Right atrium auricular region (tissue), 2 donors: Measurements from ENCODE around the gene YIPF3. TPM values are rescaled to one million over a fixed set of nuclear protein-coding genes. Genes with fewer than 3 reads are reported as not detected.
A peak's percentile ranks its signal among the peaks of the same experiment; 100 is the strongest.

Source experiments
- DNase-seq: peaks from one replicate; pipeline ENCODE4 v3.0.0-alpha.2; 2019; ENCODE audit warnings: low spot score
- H3K27ac ChIP-seq, 2 donors: fragments of 200-600 bp; sonication (generic); 1 replicate in 1 of 2; 2 replicates in 1 of 2; pipeline ENCODE4 v1.5.1; 2016 to 2019
- H3K27me3 ChIP-seq, 2 donors: fragments of 200-600 bp; sonication (generic); one replicate each; pipeline versions ENCODE4 v1.5.1 to v1.6.0; 2017 to 2019
- H3K36me3 ChIP-seq: fragments of 200-600 bp; sonication (generic); one replicate; pipeline ENCODE4 v1.5.1; 2016
- H3K4me1 ChIP-seq, 2 donors: fragments of 200-600 bp; sonication (generic); one replicate each; pipeline versions ENCODE4 v1.5.1 to v1.6.0; 2017 to 2019
- H3K4me3 ChIP-seq, 2 donors: fragments of 200-600 bp; sonication (generic); 1 replicate in 1 of 2; 2 replicates in 1 of 2; pipeline ENCODE4 v1.5.1; 2017 to 2019; ENCODE audit warnings: mild to moderate bottlenecking in 1 of 2, moderate library complexity in 1 of 2
- H3K9me3 ChIP-seq, 2 donors: fragments of 200-600 bp; sonication (generic); one replicate each; pipeline ENCODE4 v1.5.1; 2019
- CTCF ChIP-seq, 2 donors: fragments of 200-600 bp; sonication (generic); IDR thresholded peaks; one replicate each; pipeline ENCODE4 v1.5.1; 2019; ENCODE audit warnings: antibody characterized with exemption in 2 of 2
- total RNA-seq, 2 donors: library from RNA; depleted of rRNA; stranded (reverse); fragments of >200 nt; gene quantifications; one replicate each; pipeline ENCODE4 v1.1.0, GENCODE V29; 2016

Gene YIPF3
- total RNA-seq, 2 donors from 2014 or later, result 84.0 to 103 TPM

GRCh38 chr6:43476746-43477145 lies 40.0 kb downstream of the YIPF3 start:
- peak overlapping the region; percentile 81 to 82 for H3K27ac ChIP-seq
- no peaks in the 10 kb centered on the region for H3K36me3 ChIP-seq
- peak overlapping the region in 1 of 2 donors; percentile 73 for H3K4me3 ChIP-seq
- no peaks in the 10 kb centered on the region for H3K27me3 ChIP-seq
- TF ChIP-seq CTCF (IDR thresholded peaks at IDR 0.05), result no peak
- H3K9me3 ChIP-seq, result no peaks in the 10 kb centered on the region
- peaks cover 0 to 19% of the 10 kb centered on the region in 2 donors for H3K4me1 ChIP-seq
- no peak for DNase-seq

- Histone ChIP-seq H3K4me3 (no peak overlapping the region), H3K4me1 (peaks cover 0 to 19% of the 10 kb centered on the region in 2 donors), H3K9me3 (no peaks in the 10 kb centered on the region), H3K27me3 (no peaks in the 10 kb centered on the region), H3K36me3 (no peaks in the 10 kb centered on the region), H3K27ac (no peak overlapping the region)
- no peak for DNase-seq
- TF ChIP-seq CTCF (IDR thresholded peaks at IDR 0.05), result no peak
These were observed 41.2 kb downstream of the YIPF3 start for GRCh38 chr6:43475516-43475915.

- no peak overlapping the region for H3K27ac ChIP-seq
These were observed 44.2 kb downstream of the YIPF3 start for GRCh38 chr6:43472515-43472914.

GRCh38 chr6:43471399-43471798 lies 45.3 kb downstream of the YIPF3 start:
- peaks cover 0 to 7% of the 10 kb centered on the region in 2 donors for H3K4me1 ChIP-seq
- H3K27ac ChIP-seq, result no peak overlapping the region
- H3K27me3 ChIP-seq, result no peaks in the 10 kb centered on the region
- no peak overlapping the region for H3K4me3 ChIP-seq
- no peak for TF ChIP-seq CTCF (IDR thresholded peaks at IDR 0.05)
- H3K9me3 ChIP-seq, result no peaks in the 10 kb centered on the region
- DNase-seq, result no peak
- H3K36me3 ChIP-seq, result no peaks in the 10 kb centered on the region

More at GRCh38 chr6:43472515-43472914, 44.2 kb downstream of the YIPF3 start:
- TF ChIP-seq CTCF (IDR thresholded peaks at IDR 0.05), result no peak
- Histone ChIP-seq H3K36me3 (no peaks in the 10 kb centered on the region), H3K4me1 (peaks cover 0 to 12% of the 10 kb centered on the region in 2 donors), H3K27me3 (no peaks in the 10 kb centered on the region), H3K4me3 (no peak overlapping the region), H3K9me3 (no peaks in the 10 kb centered on the region)
- DNase-seq, result no peak

- Histone ChIP-seq H3K27me3 (no peaks in the 10 kb centered on the region), H3K4me3 (no peak overlapping the region), H3K9me3 (no peaks in the 10 kb centered on the region), H3K36me3 (no peaks in the 10 kb centered on the region), H3K4me1 (peaks cover 0 to 7% of the 10 kb centered on the region in 2 donors), H3K27ac (no peak overlapping the region)
- no peak for TF ChIP-seq CTCF (IDR thresholded peaks at IDR 0.05)
- no peak for DNase-seq
These were observed 46.8 kb downstream of the YIPF3 start for GRCh38 chr6:43469947-43470346.
